HepG2 (cell line): ENCODE results near the gene COL25A1. TPM values are rescaled to one million over a fixed set of nuclear protein-coding genes. Genes with fewer than 3 reads are reported as not detected.

Experiments used
- ATAC-seq: fragments of 200-7000 bp; cut with Tn5 transposase; 3 replicates; pipeline ENCODE4 v1.9.1; 2020; ENCODE audit warnings: mild to moderate bottlenecking, moderate library complexity
- BruUV-seq: library from RNA; stranded (reverse); fragments of 400-500 nt; replicated peaks from 2 replicates; lab custom pipeline; 2021; lab: Mats Ljungman, UMichigan
- CTCF ChIA-PET: fragments of 300-600 bp; formaldehyde crosslinking; extraction: SDS; loops from one replicate; lab custom pipeline; 2021; ENCODE audit warnings: low total read pairs, inconsistent platforms, low intra/inter-chr PET ratio; lab: Yijun Ruan, JAX
- POLR2A ChIA-PET: fragments of 350-600 bp; sonication (Branson Sonifier 250); formaldehyde crosslinking; loops from one replicate; lab custom pipeline; 2020; ENCODE audit warnings: antibody characterized with exemption, inconsistent platforms; lab: Yijun Ruan, JAX
- DNase-seq: peaks from one replicate; pipeline ENCODE4 v3.0.0-alpha.2; 2015; ENCODE audit warnings: low spot score
- FAIRE-seq: peaks from 3 replicates; lab custom pipeline; 2011; peaks lifted over from hg19 to GRCh38; lab: Jason Lieb, UNC
- H2AFZ ChIP-seq: one replicate; pipeline ENCODE4 v1.6.1; 2011; ENCODE audit warnings: low read length, inconsistent platforms
- H3K27ac ChIP-seq: fragments of 300-600 bp; 3 replicates; pipeline ENCODE4 v1.8.0; 2011; ENCODE audit warnings: mixed run types, mild to moderate bottlenecking, mixed read lengths, low read length, inconsistent platforms; ENCODE audit not compliant: insufficient read depth; ENCODE audit errors: extremely low read length
- H3K27me3 ChIP-seq, 2 experiments: fragments of 200-600 bp in 1 of 2; 2 replicates in 1 of 2; 3 replicates in 1 of 2; pipeline versions ENCODE4 v1.6.0 to v1.8.0; 2011; ENCODE audit warnings: low read length in 2 of 2, mild to moderate bottlenecking in 2 of 2, moderate library complexity in 2 of 2, inconsistent platforms in 1 of 2; ENCODE audit not compliant: insufficient read depth in 2 of 2, control insufficient read depth in 1 of 2
- H3K36me3 ChIP-seq, 2 experiments: fragments of 200-600 bp in 1 of 2; replicated peaks in 1 of 2; 2 replicates in 1 of 2; 3 replicates in 1 of 2; pipeline versions ENCODE4 v1.5.1 to v1.8.0; 2011; ENCODE audit warnings: low read length in 2 of 2, inconsistent platforms in 1 of 2; ENCODE audit not compliant: insufficient read depth in 2 of 2, control insufficient read depth in 1 of 2
- H3K4me1 ChIP-seq: 2 replicates; pipeline ENCODE4 v1.5.1; 2012; ENCODE audit warnings: low read length, inconsistent platforms; ENCODE audit not compliant: insufficient read depth
- H3K4me2 ChIP-seq: 2 replicates; pipeline ENCODE4 v1.6.0; 2011; ENCODE audit warnings: low read depth, low read length, inconsistent platforms
- H3K4me3 ChIP-seq, 3 experiments: fragments of 200-600 bp in 1 of 3; sonication (generic), shearing (Covaris generic) in 1 of 3; replicated peaks in 1 of 3; 2 replicates each; pipeline ENCODE4 v1.5.1; 2011 to 2016; ENCODE audit warnings: low read length in 3 of 3, inconsistent platforms in 2 of 3, low read depth in 2 of 3, mild to moderate bottlenecking in 2 of 3, control low read depth in 1 of 3, mixed read lengths in 1 of 3; ENCODE audit not compliant: insufficient read depth in 1 of 3
- H3K79me2 ChIP-seq: one replicate; pipeline ENCODE4 v1.6.1; 2011; ENCODE audit warnings: low read length, inconsistent platforms; ENCODE audit not compliant: insufficient read depth
- H3K9ac ChIP-seq: 2 replicates; pipeline ENCODE4 v1.6.0; 2011; ENCODE audit warnings: mild to moderate bottlenecking, low read depth, low read length, inconsistent platforms; ENCODE audit not compliant: insufficient read depth
- H3K9me3 ChIP-seq: 2 replicates; pipeline ENCODE4 v1.5.1; 2012; ENCODE audit warnings: mild to moderate bottlenecking, low read length
- H4K20me1 ChIP-seq: 2 replicates; pipeline ENCODE4 v1.6.0; 2011; ENCODE audit warnings: inconsistent platforms, mild to moderate bottlenecking, low read length, moderate library complexity; ENCODE audit not compliant: insufficient read depth
- DR1 ChIP-seq: sonication (generic); formaldehyde crosslinking; IDR thresholded peaks from 2 replicates; pipeline ENCODE4 v1.8.0; 2021; ENCODE audit warnings: mild to moderate bottlenecking, missing genetic modification reagents, inconsistent platforms
- FOXK2 ChIP-seq: fragments of 450-650 bp; IDR thresholded peaks from 2 replicates; pipeline ENCODE4 v1.6.1; 2016
- GMEB1 ChIP-seq: sonication (generic); formaldehyde crosslinking; IDR thresholded peaks from 2 replicates; pipeline ENCODE4 v1.5.1; 2020; ENCODE audit warnings: missing genetic modification reagents, mild to moderate bottlenecking, borderline replicate concordance
- GTF3A ChIP-seq: sonication (generic); formaldehyde crosslinking; conservative IDR thresholded peaks from 2 replicates; pipeline ENCODE4 v1.4.0; 2020; ENCODE audit warnings: mild to moderate bottlenecking, missing genetic modification reagents
- KDM5A ChIP-seq: fragments of 200-600 bp; sonication (generic); IDR thresholded peaks from 2 replicates; pipeline ENCODE4 v1.7.0; 2018; ENCODE audit warnings: antibody characterized with exemption, mild to moderate bottlenecking, low read length, borderline replicate concordance
- KMT2B ChIP-seq: IDR thresholded peaks from 2 replicates; pipeline ENCODE4 v1.6.1; 2016; ENCODE audit warnings: missing genetic modification reagents, missing compliant biosample characterization
- NFYC ChIP-seq: IDR thresholded peaks from 2 replicates; pipeline ENCODE4 v1.6.1; 2016; ENCODE audit warnings: missing genetic modification reagents, missing compliant biosample characterization
- SRY ChIP-seq: sonication (generic); formaldehyde crosslinking; IDR thresholded peaks from 2 replicates; pipeline ENCODE4 v1.8.0; 2022; ENCODE audit warnings: mild to moderate bottlenecking, missing genetic modification reagents
- THYN1 ChIP-seq: sonication (generic); formaldehyde crosslinking; IDR thresholded peaks from 2 replicates; pipeline ENCODE4 v1.8.1; 2023; ENCODE audit warnings: low read depth, mild to moderate bottlenecking, moderate library complexity, missing genetic modification reagents, borderline replicate concordance
- ZBTB8A ChIP-seq: sonication (generic); formaldehyde crosslinking; IDR thresholded peaks from 2 replicates; pipeline ENCODE4 v1.4.0; 2020; ENCODE audit warnings: mild to moderate bottlenecking, low read depth, missing genetic modification reagents, borderline replicate concordance
- ZKSCAN5 ChIP-seq: sonication (generic); formaldehyde crosslinking; IDR thresholded peaks from 2 replicates; pipeline ENCODE4 v1.5.1; 2020; ENCODE audit warnings: mild to moderate bottlenecking, missing genetic modification reagents
- ZNF350 ChIP-seq: sonication (generic); formaldehyde crosslinking; IDR thresholded peaks from 2 replicates; pipeline ENCODE4 v1.4.0; 2020; ENCODE audit warnings: mild to moderate bottlenecking, low read depth, missing genetic modification reagents, borderline replicate concordance
- ZNF468 ChIP-seq: sonication (generic); formaldehyde crosslinking; IDR thresholded peaks from 2 replicates; pipeline ENCODE4 v1.8.0; 2022; ENCODE audit warnings: mild to moderate bottlenecking, moderate library complexity, missing genetic modification reagents
- ZNF552 ChIP-seq: sonication (generic); formaldehyde crosslinking; IDR thresholded peaks from 2 replicates; pipeline ENCODE4 v1.9.0; 2022; ENCODE audit warnings: missing genetic modification reagents, mild to moderate bottlenecking, borderline replicate concordance
- WGBS: methylation state at CpG from one replicate; pipeline ENCODE4 v1.1.6; 2017; ENCODE audit warnings: low lambda C conversion rate; 5-methylcytosine and 5-hydroxymethylcytosine counted together
- in situ Hi-C: cut with HindIII; loops from 2 replicates; pipeline ENCODE4 v1.10.0; 2017; ENCODE audit warnings: low pct_unique_long_range_greater_than_20kb; ENCODE audit not compliant: extremely low pct_ligation_motif_present
- intact Hi-C: fragments of 100-400 bp; cut with micrococcal nuclease; formaldehyde crosslinking; loops from one replicate; pipeline ENCODE4 v1.10.0; 2022; ENCODE audit not compliant: unreplicated experiment
- polyA plus RNA-seq, 8 experiments: library from polyadenylated mRNA; depleted of rRNA in 3 of 8; stranded (reverse) in 7 of 8; unstranded in 1 of 8; fragments of >200 nt; fragmentation: Illumina TruSeq in 4 of 8; extraction: Trizol in 4 of 8; gene quantifications; 2 replicates each; pipeline versions ENCODE4 v1.2.1 to v1.2.3, GENCODE V29; 2011 to 2016; ENCODE audit warnings: low read depth in 4 of 8, missing spikeins in 1 of 8, mixed read lengths in 1 of 8; ENCODE audit not compliant: insufficient read depth in 1 of 8
- total RNA-seq, 5 experiments: library from RNA; depleted of rRNA; stranded (reverse); fragments of >200 nt; fragmentation: Illumina TruSeq; extraction: Trizol; gene quantifications; 2 replicates each; pipeline ENCODE4 v1.2.3, GENCODE V29; 2016; ENCODE audit warnings: low read depth in 1 of 5

COL25A1 gene
- total and polyA plus RNA-seq, 2 of the 13 experiments (the other 11 are each of a cell fraction or from before 2014, with no cell fraction given): not detected

GRCh38 chr4:109263721-109264120 lies 38.7 kb downstream of the COL25A1 start:
- BruUV-seq: no TSS peak
- 8% methylated on average over 4 of the region's 4 CpGs for WGBS
- Histone ChIP-seq H4K20me1 (no peaks in the 10 kb centered on the region), H3K9ac (no peak overlapping the region), H2AFZ (no peak overlapping the region), H3K27ac (no peak overlapping the region), H3K79me2 (no peaks in the 10 kb centered on the region), H3K9me3 (no peaks in the 10 kb centered on the region), H3K4me2 (no peak overlapping the region), H3K4me1 (no peaks in the 10 kb centered on the region), H3K27me3 (no peaks in the 10 kb centered on the region; a peak in 1 of 5 replicates), H3K4me3 (no peak overlapping the region), H3K36me3 (no peaks in the 10 kb centered on the region)
- POLR2A ChIA-PET: no interaction called here
- CTCF ChIA-PET: no interaction called here
- no peak for ATAC-seq
- in situ Hi-C loops (no loop called here), intact Hi-C loops (no loop called here)
- no peak for FAIRE-seq
- no peak for DNase-seq
- TF ChIP-seq DR1 (CRISPR knock-in tag) (no peak), NFYC (no peak), THYN1 (CRISPR knock-in tag) (no peak), ZNF468 (CRISPR knock-in tag) (no peak), ZBTB8A (CRISPR knock-in tag) (no peak), ZNF552 (CRISPR knock-in tag) (no peak), KDM5A (no peak), SRY (CRISPR knock-in tag) (no peak), GTF3A (CRISPR knock-in tag) (no peak), FOXK2 (no peak), KMT2B (CRISPR knock-in tag) (no peak), ZKSCAN5 (CRISPR knock-in tag) (no peak), GMEB1 (CRISPR knock-in tag) (no peak), ZNF350 (CRISPR knock-in tag) (no peak)
